ENCODE data around the gene TPM1.

Gene TPM1

GRCh38 chr15:63044077-63044644 is 1.6 kb downstream of the TPM1 start:
- no peak for DNase-seq (ENCODE audit: low spot score)
- Histone ChIP-seq H3K4me2 (ENCODE audit: insufficient read depth, low read length, poor library complexity, severe bottlenecking) (peak overlapping the region; percentile 55), H2AFZ (ENCODE audit: low read length) (no peak overlapping the region), H3K36me3 (replicated peaks in 1 of 2; ENCODE audit: control insufficient read depth in 2 of 2, insufficient read depth in 2 of 2, low read length in 2 of 2) (peaks cover 19 to 38% of the 10 kb centered on the region in 2 donors), H3K4ac (ENCODE audit: low read length) (no peak overlapping the region), H4K91ac (ENCODE audit: low read depth, low read length, poor library complexity) (no peak overlapping the region), H2BK15ac (ENCODE audit: low read length) (no peak overlapping the region), H2BK120ac (ENCODE audit: low read depth, low read length) (no peak overlapping the region), H2AK5ac (ENCODE audit: low read depth, low read length) (no peak overlapping the region), H3K18ac (ENCODE audit: low read length) (peak overlapping the region; percentile 100), H3K4me1 (ENCODE audit: control insufficient read depth in 2 of 2, insufficient read depth in 1 of 2, low read depth in 1 of 2, low read length in 2 of 2) (peaks cover 11 to 22% of the 10 kb centered on the region in 2 donors), H3K79me1 (ENCODE audit: low read depth, low read length) (peaks cover 8% of the 10 kb centered on the region), H3K14ac (ENCODE audit: low read length) (no peak overlapping the region), H3K9me3 (replicated peaks in 1 of 2; ENCODE audit: control insufficient read depth in 2 of 2, insufficient read depth in 1 of 2, low read depth in 1 of 2, low read length in 2 of 2) (peaks cover 0 to 3% of the 10 kb centered on the region in 2 donors), H3K23ac (ENCODE audit: low read depth, low read length, poor library complexity) (peak overlapping the region; percentile 81), H3K9ac (ENCODE audit: low read depth, low read length, poor library complexity) (peak overlapping the region; percentile 97), H3K27ac (replicated peaks; ENCODE audit: low read length) (peak overlapping the region; percentile 98), H4K8ac (ENCODE audit: low read depth, low read length) (no peak overlapping the region), H3K27me3 (ENCODE audit: control insufficient read depth in 3 of 3, insufficient read depth in 3 of 3, low read depth in 1 of 3, low read length in 3 of 3) (peaks cover 0 to 24% (median 0%) of the 10 kb centered on the region in 3 experiments), H2BK5ac (ENCODE audit: low read length) (peak overlapping the region; percentile 99), H3K4me3 (ENCODE audit: low read length in 2 of 2) (peak overlapping the region; percentile 69 to 98), H2BK12ac (ENCODE audit: low read length) (no peak overlapping the region)
- WGBS, 2 donors (ENCODE audit: extremely low coverage in 2 of 2, insufficient read length in 2 of 2, insufficient replicate concordance in 1 of 2) = no CpG with 5 or more reads among the region's 7 CpGs

GRCh38 chr15:63044645-63045464 is 2.3 kb downstream of the TPM1 start:
- Histone ChIP-seq H3K9ac (ENCODE audit: low read depth, low read length, poor library complexity) (no peak overlapping the region), H3K4me2 (ENCODE audit: insufficient read depth, low read length, poor library complexity, severe bottlenecking) (peak overlapping the region; percentile 55), H2BK120ac (ENCODE audit: low read depth, low read length) (no peak overlapping the region), H2BK15ac (ENCODE audit: low read length) (no peak overlapping the region), H2BK5ac (ENCODE audit: low read length) (no peak overlapping the region), H2BK12ac (ENCODE audit: low read length) (no peak overlapping the region), H3K9me3 (replicated peaks in 1 of 2; ENCODE audit: control insufficient read depth in 2 of 2, insufficient read depth in 1 of 2, low read depth in 1 of 2, low read length in 2 of 2) (peaks cover 0 to 1% of the 10 kb centered on the region in 2 donors), H3K79me1 (ENCODE audit: low read depth, low read length) (peaks cover 9% of the 10 kb centered on the region), H3K4ac (ENCODE audit: low read length) (no peak overlapping the region), H3K27ac (replicated peaks; ENCODE audit: low read length) (peak overlapping the region; percentile 98), H4K91ac (ENCODE audit: low read depth, low read length, poor library complexity) (no peak overlapping the region), H3K23ac (ENCODE audit: low read depth, low read length, poor library complexity) (no peak overlapping the region), H3K4me1 (ENCODE audit: control insufficient read depth in 2 of 2, insufficient read depth in 1 of 2, low read depth in 1 of 2, low read length in 2 of 2) (peaks cover 13 to 25% of the 10 kb centered on the region in 2 donors), H2AFZ (ENCODE audit: low read length) (no peak overlapping the region), H4K8ac (ENCODE audit: low read depth, low read length) (no peak overlapping the region), H3K18ac (ENCODE audit: low read length) (no peak overlapping the region), H3K4me3 (ENCODE audit: low read length in 2 of 2) (peak overlapping the region; percentile 69 to 98), H3K14ac (ENCODE audit: low read length) (no peak overlapping the region), H2AK5ac (ENCODE audit: low read depth, low read length) (no peak overlapping the region), H3K36me3 (replicated peaks in 1 of 2; ENCODE audit: control insufficient read depth in 2 of 2, insufficient read depth in 2 of 2, low read length in 2 of 2) (peaks cover 19 to 41% of the 10 kb centered on the region in 2 donors), H3K27me3 (ENCODE audit: control insufficient read depth in 3 of 3, insufficient read depth in 3 of 3, low read depth in 1 of 3, low read length in 3 of 3) (peaks cover 0 to 20% (median 0%) of the 10 kb centered on the region in 3 experiments)
- no CpG with 5 or more reads among the region's 6 CpGs for WGBS, 2 donors (ENCODE audit: extremely low coverage in 2 of 2, insufficient read length in 2 of 2, insufficient replicate concordance in 1 of 2)
- DNase-seq (ENCODE audit: low spot score) = peak; percentile 92

GRCh38 chr15:63045465-63045840 is 2.9 kb downstream of the TPM1 start:
- no peak overlapping the region for H3K4ac ChIP-seq (ENCODE audit: low read length)
- H2BK12ac ChIP-seq (ENCODE audit: low read length) = no peak overlapping the region
- H2AK5ac ChIP-seq (ENCODE audit: low read depth, low read length) = no peak overlapping the region
- H3K18ac ChIP-seq (ENCODE audit: low read length) = no peak overlapping the region
- no peaks in the 10 kb centered on the region for H3K9me3 ChIP-seq (replicated peaks in 1 of 2; ENCODE audit: control insufficient read depth in 2 of 2, insufficient read depth in 1 of 2, low read depth in 1 of 2, low read length in 2 of 2)
- no peak overlapping the region for H3K23ac ChIP-seq (ENCODE audit: low read depth, low read length, poor library complexity)
- peaks cover 15 to 25% of the 10 kb centered on the region in 2 donors for H3K4me1 ChIP-seq (ENCODE audit: control insufficient read depth in 2 of 2, insufficient read depth in 1 of 2, low read depth in 1 of 2, low read length in 2 of 2)
- peaks cover 0 to 14% (median 0%) of the 10 kb centered on the region in 3 experiments for H3K27me3 ChIP-seq (ENCODE audit: control insufficient read depth in 3 of 3, insufficient read depth in 3 of 3, low read depth in 1 of 3, low read length in 3 of 3)
- peak overlapping the region in 1 of 2 donors; percentile 72 for H3K4me3 ChIP-seq (ENCODE audit: low read length in 2 of 2)
- H2BK120ac ChIP-seq (ENCODE audit: low read depth, low read length) = no peak overlapping the region
- peak overlapping the region; percentile 65 for H3K4me2 ChIP-seq (ENCODE audit: insufficient read depth, low read length, poor library complexity, severe bottlenecking)
- H3K14ac ChIP-seq (ENCODE audit: low read length) = no peak overlapping the region
- no peak overlapping the region for H4K8ac ChIP-seq (ENCODE audit: low read depth, low read length)
- peak overlapping the region; percentile 94 for H3K27ac ChIP-seq (replicated peaks; ENCODE audit: low read length)
- no CpG with 5 or more reads among the region's 3 CpGs for WGBS, 2 donors (ENCODE audit: extremely low coverage in 2 of 2, insufficient read length in 2 of 2, insufficient replicate concordance in 1 of 2)
- no peak overlapping the region for H2BK15ac ChIP-seq (ENCODE audit: low read length)
- DNase-seq (ENCODE audit: low spot score) = no peak
- no peak overlapping the region for H2BK5ac ChIP-seq (ENCODE audit: low read length)
- peaks cover 11% of the 10 kb centered on the region for H3K79me1 ChIP-seq (ENCODE audit: low read depth, low read length)
- H3K36me3 ChIP-seq (replicated peaks in 1 of 2; ENCODE audit: control insufficient read depth in 2 of 2, insufficient read depth in 2 of 2, low read length in 2 of 2) = peaks cover 21 to 46% of the 10 kb centered on the region in 2 donors
- no peak overlapping the region for H2AFZ ChIP-seq (ENCODE audit: low read length)
- H4K91ac ChIP-seq (ENCODE audit: low read depth, low read length, poor library complexity) = no peak overlapping the region
- H3K9ac ChIP-seq (ENCODE audit: low read depth, low read length, poor library complexity) = no peak overlapping the region

GRCh38 chr15:63045879-63046278 is 3.3 kb downstream of the TPM1 start:
- Histone ChIP-seq H4K91ac (ENCODE audit: low read depth, low read length, poor library complexity) (no peak overlapping the region), H3K4me2 (ENCODE audit: insufficient read depth, low read length, poor library complexity, severe bottlenecking) (peak overlapping the region; percentile 65), H3K4ac (ENCODE audit: low read length) (no peak overlapping the region), H2BK120ac (ENCODE audit: low read depth, low read length) (no peak overlapping the region), H2AK5ac (ENCODE audit: low read depth, low read length) (no peak overlapping the region), H2AFZ (ENCODE audit: low read length) (no peak overlapping the region), H3K27me3 (ENCODE audit: control insufficient read depth in 3 of 3, insufficient read depth in 3 of 3, low read depth in 1 of 3, low read length in 3 of 3) (peaks cover 0 to 10% (median 0%) of the 10 kb centered on the region in 3 experiments), H3K27ac (replicated peaks; ENCODE audit: low read length) (peak overlapping the region; percentile 94), H3K79me1 (ENCODE audit: low read depth, low read length) (peaks cover 11% of the 10 kb centered on the region), H3K4me3 (ENCODE audit: low read length in 2 of 2) (peak overlapping the region in 1 of 2 donors; percentile 71), H2BK12ac (ENCODE audit: low read length) (no peak overlapping the region), H3K36me3 (replicated peaks in 1 of 2; ENCODE audit: control insufficient read depth in 2 of 2, insufficient read depth in 2 of 2, low read length in 2 of 2) (peaks cover 25 to 50% of the 10 kb centered on the region in 2 donors), H4K8ac (ENCODE audit: low read depth, low read length) (no peak overlapping the region), H3K4me1 (ENCODE audit: control insufficient read depth in 2 of 2, insufficient read depth in 1 of 2, low read depth in 1 of 2, low read length in 2 of 2) (peaks cover 15 to 25% of the 10 kb centered on the region in 2 donors), H3K14ac (ENCODE audit: low read length) (no peak overlapping the region), H3K9ac (ENCODE audit: low read depth, low read length, poor library complexity) (no peak overlapping the region), H3K9me3 (replicated peaks in 1 of 2; ENCODE audit: control insufficient read depth in 2 of 2, insufficient read depth in 1 of 2, low read depth in 1 of 2, low read length in 2 of 2) (no peaks in the 10 kb centered on the region), H3K23ac (ENCODE audit: low read depth, low read length, poor library complexity) (no peak overlapping the region), H3K18ac (ENCODE audit: low read length) (no peak overlapping the region), H2BK5ac (ENCODE audit: low read length) (no peak overlapping the region), H2BK15ac (ENCODE audit: low read length) (no peak overlapping the region)
- no CpG with 5 or more reads among the region's 3 CpGs for WGBS, 2 donors (ENCODE audit: extremely low coverage in 2 of 2, insufficient read length in 2 of 2, insufficient replicate concordance in 1 of 2)
- no peak for DNase-seq (ENCODE audit: low spot score)

Data from neuronal stem cell (in vitro differentiated cells).